ENCODE measurements around the gene C1orf174. TPM values are rescaled to one million over a fixed set of nuclear protein-coding genes. Genes with fewer than 3 reads are reported as not detected.

Gene C1orf174
- total RNA-seq, 4 donors from 2014 or later: 27.3 to 36.6 (median 32.7) TPM

DNA sequence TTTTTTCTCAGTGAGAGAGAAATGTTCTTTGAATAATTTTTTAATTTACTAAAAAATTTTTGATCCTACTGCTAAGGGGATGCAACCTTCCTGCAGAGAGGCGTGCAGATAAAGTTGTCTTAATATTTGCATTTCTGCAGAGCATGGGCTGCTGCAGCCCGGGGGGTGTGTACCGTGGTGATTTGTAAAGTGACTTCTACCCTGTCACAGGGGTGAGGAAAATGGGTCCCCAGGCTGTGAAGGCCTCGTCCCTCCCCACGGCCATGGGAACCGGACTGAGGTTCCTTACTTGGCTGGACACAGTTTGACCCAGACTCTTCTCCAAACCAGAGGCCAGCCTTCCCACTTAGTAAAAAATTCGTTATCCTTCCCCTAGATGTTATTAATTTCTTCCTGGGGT is 9.5 kb upstream of the C1orf174 start:
- H3K27me3 ChIP-seq: no peaks in the 10 kb centered on the region
- DNase-seq: no peak
- TF ChIP-seq POLR2A (IDR thresholded peaks at IDR 0.05): no peak
- TF ChIP-seq, protein P1, sequence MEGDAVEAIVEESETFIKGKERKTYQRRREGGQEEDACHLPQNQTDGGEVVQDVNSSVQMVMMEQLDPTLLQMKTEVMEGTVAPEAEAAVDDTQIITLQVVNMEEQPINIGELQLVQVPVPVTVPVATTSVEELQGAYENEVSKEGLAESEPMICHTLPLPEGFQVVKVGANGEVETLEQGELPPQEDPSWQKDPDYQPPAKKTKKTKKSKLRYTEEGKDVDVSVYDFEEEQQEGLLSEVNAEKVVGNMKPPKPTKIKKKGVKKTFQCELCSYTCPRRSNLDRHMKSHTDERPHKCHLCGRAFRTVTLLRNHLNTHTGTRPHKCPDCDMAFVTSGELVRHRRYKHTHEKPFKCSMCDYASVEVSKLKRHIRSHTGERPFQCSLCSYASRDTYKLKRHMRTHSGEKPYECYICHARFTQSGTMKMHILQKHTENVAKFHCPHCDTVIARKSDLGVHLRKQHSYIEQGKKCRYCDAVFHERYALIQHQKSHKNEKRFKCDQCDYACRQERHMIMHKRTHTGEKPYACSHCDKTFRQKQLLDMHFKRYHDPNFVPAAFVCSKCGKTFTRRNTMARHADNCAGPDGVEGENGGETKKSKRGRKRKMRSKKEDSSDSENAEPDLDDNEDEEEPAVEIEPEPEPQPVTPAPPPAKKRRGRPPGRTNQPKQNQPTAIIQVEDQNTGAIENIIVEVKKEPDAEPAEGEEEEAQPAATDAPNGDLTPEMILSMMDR (IDR thresholded peaks at IDR 0.05): no peak
- intact Hi-C loops (cut with DNase I): loop anchor here (10.0 kb wide), 1 partner anchor 1835 kb away; no protein-coding TSS in a partner anchor
- H3K36me3 ChIP-seq: no peaks in the 10 kb centered on the region
- no peaks in the 10 kb centered on the region for H3K9me3 ChIP-seq
- peaks cover 0 to 5% of the 10 kb centered on the region in 2 donors for H3K4me1 ChIP-seq
- H3K27ac ChIP-seq: no peak overlapping the region
- H3K4me3 ChIP-seq (replicated peaks in 1 of 3): no peak overlapping the region
- 40 to 69% methylated on average over 7 of the region's 7 CpGs for WGBS, 2 donors

- TF ChIP-seq, protein P1 (IDR thresholded peaks at IDR 0.05): no peak
- TF ChIP-seq POLR2A (IDR thresholded peaks at IDR 0.05): no peak
- Histone ChIP-seq H3K4me1 (peaks cover 0 to 5% of the 10 kb centered on the region in 2 donors), H3K9me3 (no peaks in the 10 kb centered on the region), H3K36me3 (no peaks in the 10 kb centered on the region), H3K27me3 (no peaks in the 10 kb centered on the region), H3K4me3 (replicated peaks in 1 of 3) (no peak overlapping the region), H3K27ac (no peak overlapping the region)
- DNase-seq: no peak
- intact Hi-C loops (cut with DNase I): no loop called here
- 81% methylated on average over 10 to 14 of the region's 17 CpGs for WGBS, 2 donors
These were observed 8.9 kb upstream of the C1orf174 start for GRCh38 chr1:3908886-3909517.

DNA sequence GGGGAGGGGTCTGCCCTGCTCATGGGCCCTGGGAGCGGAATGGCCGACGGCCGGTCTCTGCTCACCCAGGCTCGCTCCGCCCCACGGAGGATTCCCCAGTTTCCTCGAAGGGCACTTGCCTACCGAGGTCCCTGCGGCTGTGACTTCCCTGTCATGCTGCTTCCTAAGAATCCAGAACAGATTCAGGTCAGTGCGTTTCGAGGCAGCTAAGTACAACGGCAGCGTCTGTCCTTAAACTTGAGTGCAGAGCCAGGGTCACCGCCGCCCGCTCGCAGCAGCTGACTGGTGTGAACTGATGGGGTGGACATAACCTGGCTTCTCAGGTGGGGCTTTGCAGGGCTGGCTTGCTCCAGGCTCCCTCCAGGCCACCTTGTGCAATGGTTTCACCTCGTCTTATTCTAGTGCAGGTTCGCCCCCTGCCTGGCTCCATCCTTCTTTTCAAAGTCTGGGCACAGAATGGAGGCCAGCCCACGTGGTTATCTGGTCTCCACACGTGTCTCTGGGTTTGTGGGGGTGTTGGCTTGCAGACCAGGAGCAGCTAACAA is 7.6 kb upstream of the C1orf174 start:
- no peak overlapping the region for H3K4me3 ChIP-seq (replicated peaks in 1 of 3)
- peaks cover 0 to 5% of the 10 kb centered on the region in 2 donors for H3K4me1 ChIP-seq
- H3K27me3 ChIP-seq: no peaks in the 10 kb centered on the region
- H3K36me3 ChIP-seq: no peaks in the 10 kb centered on the region
- no peak for DNase-seq
- H3K9me3 ChIP-seq: no peaks in the 10 kb centered on the region
- no peak overlapping the region for H3K27ac ChIP-seq
- 69 to 77% methylated on average over 18 to 21 of the region's 22 CpGs for WGBS, 2 donors
- TF ChIP-seq, protein P1 (IDR thresholded peaks at IDR 0.05): no peak
- no peak for TF ChIP-seq POLR2A (IDR thresholded peaks at IDR 0.05)
- intact Hi-C loops (cut with DNase I): no loop called here

GRCh38 chr1:3907031-3907534 is 7.0 kb upstream of the C1orf174 start:
- Histone ChIP-seq H3K27me3 (no peaks in the 10 kb centered on the region), H3K4me3 (replicated peaks in 1 of 3) (no peak overlapping the region), H3K4me1 (peaks cover 0 to 5% of the 10 kb centered on the region in 2 donors), H3K36me3 (no peaks in the 10 kb centered on the region), H3K27ac (no peak overlapping the region), H3K9me3 (no peaks in the 10 kb centered on the region)
- TF ChIP-seq, protein P1 (IDR thresholded peaks at IDR 0.05): no peak
- TF ChIP-seq POLR2A (IDR thresholded peaks at IDR 0.05): no peak
- DNase-seq: no peak
- intact Hi-C loops (cut with DNase I): no loop called here
- WGBS, 2 donors: 67 to 72% methylated on average over 18 to 21 of the region's 22 CpGs

DNA sequence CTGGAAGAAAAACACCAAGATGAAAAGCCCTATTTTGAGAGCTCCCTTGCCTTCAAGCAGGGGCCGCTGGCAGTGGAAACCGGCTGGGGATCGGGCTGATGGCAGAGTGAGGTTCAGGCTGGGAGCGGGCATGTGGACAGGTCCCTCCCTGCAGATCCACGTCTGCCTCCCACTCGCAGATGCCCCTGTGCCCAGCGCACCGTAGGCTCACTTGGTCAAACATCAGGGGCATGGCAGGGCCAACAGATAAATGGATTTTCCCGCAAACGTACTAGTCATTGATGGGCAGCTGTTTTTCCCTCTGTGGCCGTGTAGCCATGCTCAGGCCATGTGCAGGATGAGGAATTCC is 6.6 kb upstream of the C1orf174 start:
- H3K36me3 ChIP-seq: no peaks in the 10 kb centered on the region
- DNase-seq: no peak
- H3K4me1 ChIP-seq: peaks cover under 1 to 5% of the 10 kb centered on the region in 2 donors
- TF ChIP-seq, protein P1 (IDR thresholded peaks at IDR 0.05): no peak
- TF ChIP-seq POLR2A (IDR thresholded peaks at IDR 0.05): no peak
- 89 to 93% methylated on average over 10 to 11 of the region's 11 CpGs for WGBS, 2 donors
- H3K4me3 ChIP-seq (replicated peaks in 1 of 3): no peak overlapping the region
- H3K27ac ChIP-seq: no peak overlapping the region
- intact Hi-C loops (cut with DNase I): no loop called here
- H3K9me3 ChIP-seq: no peaks in the 10 kb centered on the region
- H3K27me3 ChIP-seq: no peaks in the 10 kb centered on the region
